ENCODE measurements around the gene TMC1.

DNA sequence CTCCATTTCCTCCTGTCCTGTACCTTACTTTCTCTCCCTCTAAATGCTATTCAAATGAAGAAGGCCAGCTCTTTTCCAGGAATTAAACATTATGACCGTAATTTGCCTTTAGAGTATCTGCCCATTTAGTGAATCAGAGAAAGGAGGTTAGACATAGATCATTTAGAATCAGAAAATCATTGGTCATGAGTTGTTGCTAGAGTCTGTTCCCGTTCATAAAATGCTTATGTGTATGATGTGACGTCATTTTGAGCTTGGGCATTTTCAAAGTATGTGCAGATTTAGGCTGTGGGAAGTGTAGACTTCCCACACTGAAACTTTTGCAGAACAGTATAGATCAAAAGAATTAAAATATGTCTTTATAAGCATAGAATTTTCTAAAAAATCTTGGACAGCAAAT lies 268.5 kb downstream of the TMC1 start:
- TF ChIP-seq, protein P1, sequence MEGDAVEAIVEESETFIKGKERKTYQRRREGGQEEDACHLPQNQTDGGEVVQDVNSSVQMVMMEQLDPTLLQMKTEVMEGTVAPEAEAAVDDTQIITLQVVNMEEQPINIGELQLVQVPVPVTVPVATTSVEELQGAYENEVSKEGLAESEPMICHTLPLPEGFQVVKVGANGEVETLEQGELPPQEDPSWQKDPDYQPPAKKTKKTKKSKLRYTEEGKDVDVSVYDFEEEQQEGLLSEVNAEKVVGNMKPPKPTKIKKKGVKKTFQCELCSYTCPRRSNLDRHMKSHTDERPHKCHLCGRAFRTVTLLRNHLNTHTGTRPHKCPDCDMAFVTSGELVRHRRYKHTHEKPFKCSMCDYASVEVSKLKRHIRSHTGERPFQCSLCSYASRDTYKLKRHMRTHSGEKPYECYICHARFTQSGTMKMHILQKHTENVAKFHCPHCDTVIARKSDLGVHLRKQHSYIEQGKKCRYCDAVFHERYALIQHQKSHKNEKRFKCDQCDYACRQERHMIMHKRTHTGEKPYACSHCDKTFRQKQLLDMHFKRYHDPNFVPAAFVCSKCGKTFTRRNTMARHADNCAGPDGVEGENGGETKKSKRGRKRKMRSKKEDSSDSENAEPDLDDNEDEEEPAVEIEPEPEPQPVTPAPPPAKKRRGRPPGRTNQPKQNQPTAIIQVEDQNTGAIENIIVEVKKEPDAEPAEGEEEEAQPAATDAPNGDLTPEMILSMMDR (IDR thresholded peaks at IDR 0.05): no peak
- TF ChIP-seq POLR2A (IDR thresholded peaks at IDR 0.05): no peak
